GDM1 (cell line): ENCODE measurements around the gene UPF1.

ENCODE experiments used
- DNase-seq: peaks from one replicate; lab custom pipeline; 2025; lab: John Stamatoyannopoulos, UW

The UPF1 gene

GRCh38 chr19:18875726-18876125 is 44.0 kb downstream of the UPF1 start:
- DNase-seq, result no peak

- no peak for DNase-seq
Observed at GRCh38 chr19:18876865-18877264, 45.1 kb downstream of the UPF1 start.

- DNase-seq, result no peak
Observed at GRCh38 chr19:18878058-18878797, 46.5 kb downstream of the UPF1 start.

- no peak for DNase-seq
Observed at GRCh38 chr19:18878858-18879578, 47.3 kb downstream of the UPF1 start.

- peak; percentile 30 for DNase-seq
Observed at GRCh38 chr19:18879579-18880373, 48.0 kb downstream of the UPF1 start.

GRCh38 chr19:18881491-18881890 is 49.7 kb downstream of the UPF1 start:
- DNase-seq, result no peak

GRCh38 chr19:18883526-18884304 is 52.0 kb downstream of the UPF1 start:
- no peak for DNase-seq

- no peak for DNase-seq
Observed at GRCh38 chr19:18886972-18887371, 55.2 kb downstream of the UPF1 start.

- no peak for DNase-seq
Observed at GRCh38 chr19:18889949-18890745, 58.4 kb downstream of the UPF1 start.

GRCh38 chr19:18893587-18894253 is 62.0 kb downstream of the UPF1 start:
- DNase-seq, result no peak

GRCh38 chr19:18894254-18895037 is 62.7 kb downstream of the UPF1 start:
- no peak for DNase-seq

- DNase-seq, result no peak
Observed at GRCh38 chr19:18895038-18895823, 63.5 kb downstream of the UPF1 start.

- DNase-seq, result no peak
Observed at GRCh38 chr19:18895824-18896341, 64.1 kb downstream of the UPF1 start, which contains the start of gene CERS1. TSS of gene CERS1 (minus strand) at chr19:18896158. CDS start at chr19:18896072, 86 bp downstream.

- no peak for DNase-seq
Observed at GRCh38 chr19:18896421-18896841, 64.7 kb downstream of the UPF1 start.

- DNase-seq, result no peak
Observed at GRCh38 chr19:18897094-18898029, 65.6 kb downstream of the UPF1 start.

GRCh38 chr19:18898081-18898606 is 66.4 kb downstream of the UPF1 start:
- no peak for DNase-seq
